ENCODE measurements around the gene CDC42SE1. TPM values are rescaled to one million over a fixed set of nuclear protein-coding genes. Genes with fewer than 3 reads are reported as not detected.

Gene CDC42SE1
- total RNA-seq, 1 donor from 2014 or later: 124 TPM

GRCh38 chr1:151050051-151050688 lies 9.3 kb downstream of the CDC42SE1 start:
- Histone ChIP-seq H3K27me3 (ENCODE audit: control insufficient read depth, insufficient read depth, low read length) (no peaks in the 10 kb centered on the region), H3K4me3 (ENCODE audit: low read depth, low read length) (no peak overlapping the region), H3K36me3 (ENCODE audit: control insufficient read depth, insufficient read depth, low read length) (peaks cover 3% of the 10 kb centered on the region)
- TF ChIP-seq CTCF (IDR thresholded peaks at IDR 0.05; ENCODE audit: insufficient read depth, low read length, poor library complexity, severe bottlenecking): no peak
- no peak for DNase-seq (ENCODE audit: low read depth)

GRCh38 chr1:151049458-151049857 lies 10.0 kb downstream of the CDC42SE1 start:
- Histone ChIP-seq H3K4me3 (ENCODE audit: low read depth, low read length) (no peak overlapping the region), H3K27me3 (ENCODE audit: control insufficient read depth, insufficient read depth, low read length) (no peaks in the 10 kb centered on the region), H3K36me3 (ENCODE audit: control insufficient read depth, insufficient read depth, low read length) (peaks cover 1% of the 10 kb centered on the region)
- DNase-seq (ENCODE audit: low read depth): no peak
- TF ChIP-seq CTCF (IDR thresholded peaks at IDR 0.05; ENCODE audit: insufficient read depth, low read length, poor library complexity, severe bottlenecking): no peak

DNA sequence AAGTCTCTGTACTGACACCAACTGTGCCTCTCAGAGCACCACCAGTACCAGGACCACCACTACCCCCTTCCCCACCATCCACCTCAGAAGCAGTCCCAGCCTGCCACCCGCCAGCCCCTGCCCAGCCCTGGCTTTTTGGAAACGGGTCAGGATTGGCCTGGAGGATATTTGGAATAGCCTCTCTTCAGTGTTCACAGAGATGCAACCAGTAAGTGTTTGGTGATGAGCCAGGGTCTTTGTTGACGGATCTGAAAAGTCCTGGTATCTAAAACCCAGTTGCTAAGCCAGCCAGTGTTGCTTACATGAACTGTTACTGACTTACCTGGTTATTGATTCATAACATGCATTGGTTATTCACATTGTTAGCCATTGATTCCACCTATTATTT lies 10.8 kb downstream of the CDC42SE1 start:
- Histone ChIP-seq H3K27me3 (ENCODE audit: control insufficient read depth, insufficient read depth, low read length) (no peaks in the 10 kb centered on the region), H3K4me3 (ENCODE audit: low read depth, low read length) (peak overlapping the region; percentile 57), H3K36me3 (ENCODE audit: control insufficient read depth, insufficient read depth, low read length) (peaks cover 1% of the 10 kb centered on the region)
- no peak for TF ChIP-seq CTCF (IDR thresholded peaks at IDR 0.05; ENCODE audit: insufficient read depth, low read length, poor library complexity, severe bottlenecking)
- no peak for DNase-seq (ENCODE audit: low read depth)

GRCh38 chr1:151047925-151048644 lies 11.3 kb downstream of the CDC42SE1 start:
- peak overlapping the region; percentile 57 for H3K4me3 ChIP-seq (ENCODE audit: low read depth, low read length)
- peaks cover 1% of the 10 kb centered on the region for H3K36me3 ChIP-seq (ENCODE audit: control insufficient read depth, insufficient read depth, low read length)
- peak; percentile 53 for TF ChIP-seq CTCF (IDR thresholded peaks at IDR 0.05; ENCODE audit: insufficient read depth, low read length, poor library complexity, severe bottlenecking)
- no peaks in the 10 kb centered on the region for H3K27me3 ChIP-seq (ENCODE audit: control insufficient read depth, insufficient read depth, low read length)
- no peak for DNase-seq (ENCODE audit: low read depth)

DNA sequence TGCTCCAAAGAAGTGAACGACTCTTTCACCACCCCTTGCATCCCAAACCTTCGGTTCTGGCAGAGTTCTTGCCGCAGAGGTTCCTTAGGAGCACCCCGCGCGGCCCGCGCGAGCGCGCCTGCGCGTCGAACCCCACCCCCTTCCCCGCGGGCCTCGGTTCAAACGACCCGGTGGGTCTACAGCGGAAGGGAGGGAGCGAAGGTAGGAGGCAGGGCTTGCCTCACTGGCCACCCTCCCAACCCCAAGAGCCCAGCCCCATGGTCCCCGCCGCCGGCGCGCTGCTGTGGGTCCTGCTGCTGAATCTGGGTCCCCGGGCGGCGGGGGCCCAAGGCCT lies 11.9 kb downstream of the CDC42SE1 start, which contains the start of gene C1orf56:
TSS of gene C1orf56 (plus strand) at position 161 of the 334 bp plus-strand sequence. CDS start at position 258, 97 bp downstream.
- Histone ChIP-seq H3K36me3 (ENCODE audit: control insufficient read depth, insufficient read depth, low read length) (no peaks in the 10 kb centered on the region), H3K27me3 (ENCODE audit: control insufficient read depth, insufficient read depth, low read length) (no peaks in the 10 kb centered on the region), H3K4me3 (ENCODE audit: low read depth, low read length) (peak within 1 kb of the TSS; percentile 57)
- no peak for DNase-seq (ENCODE audit: low read depth)
- no peak for TF ChIP-seq CTCF (IDR thresholded peaks at IDR 0.05; ENCODE audit: insufficient read depth, low read length, poor library complexity, severe bottlenecking)
